IPS-15b (cell line): Measurements from ENCODE around the gene IRF4.

Source experiments
- H3K27me3 ChIP-seq: one replicate; pipeline ENCODE4 v1.6.1; 2013; ENCODE audit warnings: low read length; ENCODE audit not compliant: control insufficient read depth, insufficient read depth
- H3K36me3 ChIP-seq: one replicate; pipeline ENCODE4 v1.6.1; 2013; ENCODE audit warnings: low read length; ENCODE audit not compliant: control insufficient read depth, insufficient read depth
- H3K4me1 ChIP-seq: one replicate; pipeline ENCODE4 v1.6.1; 2013; ENCODE audit warnings: mild to moderate bottlenecking, low read length; ENCODE audit not compliant: control insufficient read depth, insufficient read depth
- H3K4me3 ChIP-seq: one replicate; pipeline ENCODE4 v1.5.1; 2013; ENCODE audit warnings: low read depth, low read length
- H3K9ac ChIP-seq: one replicate; pipeline ENCODE4 v1.6.1; 2013; ENCODE audit warnings: low read depth, mild to moderate bottlenecking, low read length
- H3K9me3 ChIP-seq: one replicate; pipeline ENCODE4 v1.6.1; 2013; ENCODE audit warnings: mild to moderate bottlenecking, low read length; ENCODE audit not compliant: control insufficient read depth, insufficient read depth

The IRF4 gene

GRCh38 chr6:449486-450419 is 58.2 kb downstream of the IRF4 start:
- Histone ChIP-seq H3K36me3 (no peaks in the 10 kb centered on the region), H3K9me3 (no peaks in the 10 kb centered on the region), H3K4me1 (no peaks in the 10 kb centered on the region), H3K27me3 (no peaks in the 10 kb centered on the region), H3K9ac (no peak overlapping the region), H3K4me3 (no peak overlapping the region)

- Histone ChIP-seq H3K36me3 (no peaks in the 10 kb centered on the region), H3K4me1 (no peaks in the 10 kb centered on the region), H3K4me3 (no peak overlapping the region), H3K9ac (no peak overlapping the region), H3K9me3 (no peaks in the 10 kb centered on the region), H3K27me3 (no peaks in the 10 kb centered on the region)
Observed at GRCh38 chr6:451336-451735, 59.8 kb downstream of the IRF4 start.

GRCh38 chr6:451847-452246 is 60.3 kb downstream of the IRF4 start:
- no peaks in the 10 kb centered on the region for H3K4me1 ChIP-seq
- H3K9ac ChIP-seq, result no peak overlapping the region
- no peaks in the 10 kb centered on the region for H3K36me3 ChIP-seq
- no peaks in the 10 kb centered on the region for H3K9me3 ChIP-seq
- no peak overlapping the region for H3K4me3 ChIP-seq
- H3K27me3 ChIP-seq, result no peaks in the 10 kb centered on the region

GRCh38 chr6:452301-453067 is 60.9 kb downstream of the IRF4 start:
- Histone ChIP-seq H3K4me3 (no peak overlapping the region), H3K4me1 (no peaks in the 10 kb centered on the region), H3K9ac (no peak overlapping the region), H3K9me3 (no peaks in the 10 kb centered on the region), H3K36me3 (no peaks in the 10 kb centered on the region), H3K27me3 (no peaks in the 10 kb centered on the region)

- Histone ChIP-seq H3K36me3 (no peaks in the 10 kb centered on the region), H3K9ac (no peak overlapping the region), H3K4me3 (no peak overlapping the region), H3K27me3 (no peaks in the 10 kb centered on the region), H3K4me1 (no peaks in the 10 kb centered on the region), H3K9me3 (no peaks in the 10 kb centered on the region)
Observed at GRCh38 chr6:453152-453551, 61.6 kb downstream of the IRF4 start.

- no peaks in the 10 kb centered on the region for H3K27me3 ChIP-seq
- no peak overlapping the region for H3K9ac ChIP-seq
- no peak overlapping the region for H3K4me3 ChIP-seq
- H3K36me3 ChIP-seq, result no peaks in the 10 kb centered on the region
- no peaks in the 10 kb centered on the region for H3K4me1 ChIP-seq
- H3K9me3 ChIP-seq, result no peaks in the 10 kb centered on the region
Observed at GRCh38 chr6:454148-454991, 62.8 kb downstream of the IRF4 start.

GRCh38 chr6:455006-455585 is 63.5 kb downstream of the IRF4 start:
- Histone ChIP-seq H3K9me3 (no peaks in the 10 kb centered on the region), H3K27me3 (no peaks in the 10 kb centered on the region), H3K9ac (no peak overlapping the region), H3K4me1 (no peaks in the 10 kb centered on the region), H3K4me3 (no peak overlapping the region), H3K36me3 (no peaks in the 10 kb centered on the region)

GRCh38 chr6:455835-456234 is 64.3 kb downstream of the IRF4 start:
- H3K4me1 ChIP-seq, result no peaks in the 10 kb centered on the region
- no peaks in the 10 kb centered on the region for H3K36me3 ChIP-seq
- H3K27me3 ChIP-seq, result no peaks in the 10 kb centered on the region
- no peak overlapping the region for H3K4me3 ChIP-seq
- no peaks in the 10 kb centered on the region for H3K9me3 ChIP-seq
- no peak overlapping the region for H3K9ac ChIP-seq

GRCh38 chr6:456358-456867 is 64.9 kb downstream of the IRF4 start:
- Histone ChIP-seq H3K9ac (no peak overlapping the region), H3K4me3 (no peak overlapping the region)

GRCh38 chr6:456887-457286 is 65.3 kb downstream of the IRF4 start:
- no peaks in the 10 kb centered on the region for H3K9me3 ChIP-seq
- H3K4me1 ChIP-seq, result no peaks in the 10 kb centered on the region
- no peaks in the 10 kb centered on the region for H3K27me3 ChIP-seq

More at GRCh38 chr6:456358-456867, 64.9 kb downstream of the IRF4 start:
- no peaks in the 10 kb centered on the region for H3K4me1 ChIP-seq
- no peaks in the 10 kb centered on the region for H3K27me3 ChIP-seq
- no peaks in the 10 kb centered on the region for H3K36me3 ChIP-seq
- H3K9me3 ChIP-seq, result no peaks in the 10 kb centered on the region

More at GRCh38 chr6:456887-457286, 65.3 kb downstream of the IRF4 start:
- no peak overlapping the region for H3K4me3 ChIP-seq
- H3K9ac ChIP-seq, result no peak overlapping the region
- no peaks in the 10 kb centered on the region for H3K36me3 ChIP-seq
